Measurements from ENCODE around the gene BACE2.

BACE2 gene

DNA sequence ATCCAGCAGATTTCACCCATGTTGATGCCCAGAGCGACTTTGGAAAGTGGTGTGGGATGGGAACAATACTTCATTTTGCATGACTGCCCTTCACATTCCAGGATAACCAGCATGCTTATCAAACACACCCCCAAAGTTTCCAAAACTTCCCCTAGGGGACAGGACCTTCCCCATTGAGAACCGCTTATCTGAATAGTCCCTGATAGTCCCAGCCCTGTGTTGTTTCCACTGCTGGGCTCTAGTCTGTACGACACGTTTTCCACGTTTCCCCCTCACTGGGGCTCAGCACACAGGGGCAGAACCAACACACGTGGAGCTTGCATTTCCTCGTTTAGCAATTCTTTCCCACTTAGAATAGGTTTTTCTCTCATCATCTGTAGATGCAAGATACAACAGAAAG, 61.0 kb downstream of the BACE2 start:
- Histone ChIP-seq H3K27ac (no peak overlapping the region), H3K27me3 (no peaks in the 10 kb centered on the region), H3K4me1 (peaks cover 0 to 11% (median 0%) of the 10 kb centered on the region in 4 donors), H3K4me3 (no peak overlapping the region), H3K9me3 (no peaks in the 10 kb centered on the region), H3K36me3 (peaks cover 32 to 51% (median 32%) of the 10 kb centered on the region in 3 donors)
- no peak for TF ChIP-seq CTCF (IDR thresholded peaks at IDR 0.05)
- intact Hi-C loops (cut with DNase I; ENCODE audit: low total_unique reads) = no loop called here
- no peak for DNase-seq

DNA sequence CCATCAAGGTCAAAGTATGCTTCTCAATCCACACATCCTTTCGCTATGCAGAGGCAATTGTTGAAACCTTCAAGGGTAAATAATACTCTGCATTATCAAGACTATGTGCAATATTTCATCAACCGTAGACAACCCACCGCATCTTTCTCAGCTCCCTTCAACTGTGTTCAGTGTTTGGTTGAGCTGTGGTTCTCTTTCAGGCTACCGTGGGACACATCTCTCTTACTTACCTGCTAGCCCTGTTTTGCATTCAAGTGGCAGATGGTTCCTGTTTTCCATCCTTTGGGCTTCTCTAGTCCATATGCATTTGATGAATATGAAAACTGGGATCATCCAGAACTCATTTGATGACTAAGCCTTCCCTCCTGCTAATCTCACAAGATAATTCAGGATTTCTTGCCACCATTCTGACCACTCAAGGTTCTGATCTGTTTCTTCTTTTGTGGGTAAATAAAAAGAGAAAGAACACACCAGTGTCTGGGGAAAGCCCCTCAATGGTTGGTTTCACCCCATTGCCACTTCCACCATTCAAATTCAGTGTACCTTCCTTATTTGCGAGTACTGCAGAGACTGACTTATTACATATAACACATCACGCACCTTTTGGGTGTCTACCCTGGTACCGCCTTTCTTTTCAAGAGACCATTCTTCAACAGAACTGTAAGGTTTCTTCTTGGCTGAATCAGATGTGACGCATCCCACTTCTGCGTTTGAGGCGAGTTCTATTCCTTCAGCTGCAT, 61.7 kb downstream of the BACE2 start:
- H3K27ac ChIP-seq = no peak overlapping the region
- H3K36me3 ChIP-seq = peaks cover 32 to 51% (median 32%) of the 10 kb centered on the region in 3 donors
- TF ChIP-seq CTCF (IDR thresholded peaks at IDR 0.05) = no peak
- H3K27me3 ChIP-seq = no peaks in the 10 kb centered on the region
- H3K9me3 ChIP-seq = no peaks in the 10 kb centered on the region
- DNase-seq = no peak
- H3K4me3 ChIP-seq = no peak overlapping the region
- intact Hi-C loops (cut with DNase I; ENCODE audit: low total_unique reads) = no loop called here
- peaks cover 0 to 17% (median 0%) of the 10 kb centered on the region in 4 donors for H3K4me1 ChIP-seq

GRCh38 chr21:41230497-41230896, 62.5 kb downstream of the BACE2 start:
- Histone ChIP-seq H3K27ac (no peak overlapping the region), H3K4me3 (no peak overlapping the region), H3K9me3 (no peaks in the 10 kb centered on the region), H3K4me1 (peaks cover 0 to 17% (median 2%) of the 10 kb centered on the region in 4 donors), H3K27me3 (no peaks in the 10 kb centered on the region), H3K36me3 (peaks cover 32 to 51% (median 32%) of the 10 kb centered on the region in 3 donors)
- TF ChIP-seq CTCF (IDR thresholded peaks at IDR 0.05) = no peak
- intact Hi-C loops (cut with DNase I; ENCODE audit: low total_unique reads) = no loop called here
- DNase-seq = no peak

- intact Hi-C loops (cut with DNase I; ENCODE audit: low total_unique reads) = no loop called here
- Histone ChIP-seq H3K27ac (no peak overlapping the region), H3K36me3 (peaks cover 32 to 51% (median 32%) of the 10 kb centered on the region in 3 donors), H3K4me1 (peaks cover 0 to 15% (median 2%) of the 10 kb centered on the region in 4 donors), H3K4me3 (no peak overlapping the region), H3K27me3 (no peaks in the 10 kb centered on the region), H3K9me3 (no peaks in the 10 kb centered on the region)
- no peak for DNase-seq
- no peak for TF ChIP-seq CTCF (IDR thresholded peaks at IDR 0.05)
Measured at GRCh38 chr21:41231060-41231459, 63.1 kb downstream of the BACE2 start.

GRCh38 chr21:41232013-41232412, 64.1 kb downstream of the BACE2 start:
- Histone ChIP-seq H3K27ac (no peak overlapping the region), H3K4me3 (no peak overlapping the region), H3K27me3 (no peaks in the 10 kb centered on the region), H3K36me3 (peaks cover 25 to 51% (median 28%) of the 10 kb centered on the region in 3 donors), H3K9me3 (no peaks in the 10 kb centered on the region), H3K4me1 (peaks cover 0 to 23% (median 2%) of the 10 kb centered on the region in 4 donors)
- no peak for TF ChIP-seq CTCF (IDR thresholded peaks at IDR 0.05)
- intact Hi-C loops (cut with DNase I; ENCODE audit: low total_unique reads) = no loop called here
- DNase-seq = no peak
